ENCODE results near the gene ANKRD7. TPM values are rescaled to one million over a fixed set of nuclear protein-coding genes. Genes with fewer than 3 reads are reported as not detected.

ANKRD7 gene, protein sequence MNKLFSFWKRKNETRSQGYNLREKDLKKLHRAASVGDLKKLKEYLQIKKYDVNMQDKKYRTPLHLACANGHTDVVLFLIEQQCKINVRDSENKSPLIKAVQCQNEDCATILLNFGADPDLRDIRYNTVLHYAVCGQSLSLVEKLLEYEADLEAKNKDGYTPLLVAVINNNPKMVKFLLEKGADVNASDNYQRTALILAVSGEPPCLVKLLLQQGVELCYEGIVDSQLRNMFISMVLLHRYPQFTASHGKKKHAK
- total RNA-seq (3.1 TPM), polyA plus RNA-seq (0.10 TPM)

DNA sequence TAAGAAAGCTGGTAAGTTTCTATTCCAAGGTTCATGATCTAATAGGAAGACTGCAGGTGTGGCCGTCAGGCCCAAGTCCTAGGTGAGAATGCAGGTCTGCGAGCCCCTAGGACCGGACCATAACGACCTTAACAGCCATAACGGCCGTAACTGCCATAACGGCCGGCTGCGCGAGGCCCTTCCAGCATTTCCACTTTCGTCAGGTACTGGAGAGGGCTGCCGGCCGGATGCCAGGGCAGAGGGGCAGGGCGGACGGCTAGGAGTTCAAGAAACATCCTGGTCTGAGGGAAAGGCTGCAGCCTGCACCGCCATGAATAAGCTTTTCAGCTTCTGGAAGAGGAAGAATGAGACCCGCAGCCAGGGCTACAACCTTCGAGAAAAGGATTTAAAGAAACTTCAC lies at the start of gene ANKRD7:
Gene ANKRD7 (plus strand): TSS at position 184 of the 400 bp plus-strand sequence. CDS start 127 bp downstream, at position 311.
- no peaks in the 10 kb centered on the region for H3K4me1 ChIP-seq (ENCODE audit: insufficient read depth)
- WGBS: 91% methylated on average over 18 of the region's 18 CpGs
- no peak for DNase-seq (ENCODE audit: extremely low spot score)
- no peak within 1 kb of the TSS for H3K4me3 ChIP-seq (ENCODE audit: low read depth, low read length)
- no peak within 1 kb of the TSS for H3K27ac ChIP-seq (ENCODE audit: low read depth)
- no peaks in the 10 kb centered on the region for H3K36me3 ChIP-seq (ENCODE audit: insufficient read depth)

DNA sequence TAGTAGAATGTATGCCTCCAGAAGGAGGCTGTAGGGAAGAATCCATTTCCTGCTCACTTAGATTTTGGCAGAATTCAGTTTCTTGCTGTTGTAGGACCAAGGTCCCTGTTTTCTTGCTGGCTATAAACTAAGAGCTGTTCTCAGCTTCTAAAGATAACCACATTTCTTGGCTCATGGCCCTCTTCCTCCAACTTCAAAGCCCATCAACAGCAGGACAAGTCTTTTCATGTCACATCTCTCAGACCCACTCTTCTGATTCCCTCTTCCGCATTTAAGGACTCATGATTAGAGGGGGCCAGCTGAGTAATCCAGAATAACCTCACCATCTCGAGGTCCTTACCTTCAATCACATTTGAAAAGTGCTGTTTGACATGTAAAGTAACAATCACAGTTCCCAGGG lies 48.8 kb upstream of the ANKRD7 start:
- Histone ChIP-seq H3K36me3 (ENCODE audit: insufficient read depth) (no peaks in the 10 kb centered on the region), H3K4me3 (ENCODE audit: low read depth, low read length) (no peak overlapping the region), H3K4me1 (ENCODE audit: insufficient read depth) (no peaks in the 10 kb centered on the region), H3K27ac (ENCODE audit: low read depth) (no peak overlapping the region)
- DNase-seq (ENCODE audit: extremely low spot score): no peak
- WGBS: 59% methylated on average over 2 of the region's 2 CpGs

DNA sequence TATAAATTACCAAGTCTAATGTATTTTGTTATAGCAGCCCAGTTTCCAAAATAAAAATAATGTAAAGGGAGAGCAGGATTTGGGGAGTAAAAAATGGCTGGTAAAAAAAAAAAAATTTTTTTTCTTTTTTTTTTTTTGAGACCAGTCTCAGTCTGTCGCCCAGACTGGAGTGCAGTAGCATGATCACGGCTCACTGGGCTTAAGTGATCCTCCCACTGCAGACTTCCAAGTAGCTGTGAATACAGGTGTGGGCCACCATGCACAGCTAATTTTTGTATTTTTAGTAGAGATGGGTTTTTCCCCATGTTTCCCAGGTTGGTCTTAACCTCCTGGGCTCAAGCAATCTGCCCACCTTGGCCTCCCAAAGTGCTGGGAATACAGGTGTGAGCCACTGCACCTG lies 45.3 kb upstream of the ANKRD7 start:
- no peak overlapping the region for H3K27ac ChIP-seq (ENCODE audit: low read depth)
- H3K4me3 ChIP-seq (ENCODE audit: low read depth, low read length): no peak overlapping the region
- 97% methylated on average over 2 of the region's 2 CpGs for WGBS
- DNase-seq (ENCODE audit: extremely low spot score): no peak
- H3K36me3 ChIP-seq (ENCODE audit: insufficient read depth): no peaks in the 10 kb centered on the region
- no peaks in the 10 kb centered on the region for H3K4me1 ChIP-seq (ENCODE audit: insufficient read depth)

DNA sequence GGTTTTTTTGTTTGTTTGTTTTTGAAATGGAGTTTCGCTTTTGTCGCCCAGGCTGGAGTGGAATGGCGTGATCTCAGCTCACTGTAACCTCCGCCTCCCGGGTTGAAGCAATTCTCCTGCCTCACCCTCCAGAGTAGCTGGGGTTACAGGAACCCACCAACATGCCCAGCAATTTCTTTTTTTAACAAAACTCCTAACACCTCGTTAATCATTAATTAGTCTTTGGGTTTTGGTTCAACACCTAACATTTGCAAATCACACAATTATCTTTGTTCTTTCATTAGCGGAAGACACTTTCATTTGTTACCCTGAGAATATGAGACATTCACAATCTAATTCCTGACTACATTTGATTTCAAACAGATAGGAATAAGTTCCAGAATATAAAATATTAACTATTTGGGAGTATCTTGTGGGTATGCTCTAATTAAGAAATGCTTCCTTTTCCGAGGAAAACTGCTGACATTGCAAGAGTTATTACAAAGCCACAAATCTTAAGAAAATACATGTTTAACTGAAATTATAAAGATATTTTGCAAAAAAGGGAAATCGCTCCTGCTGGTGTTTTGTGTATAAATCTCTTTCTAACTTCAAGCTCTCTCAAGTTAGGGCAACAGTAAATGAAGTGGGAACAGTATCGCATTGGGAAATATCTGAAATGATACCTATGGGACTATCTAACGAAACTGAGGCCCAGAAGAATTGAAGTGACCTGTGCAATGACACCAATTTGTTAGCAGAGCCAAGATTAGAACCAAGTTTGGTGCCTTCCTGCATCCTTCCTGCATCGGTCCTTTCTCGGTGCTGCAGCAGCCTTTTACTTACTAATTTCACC lies 41.7 kb upstream of the ANKRD7 start:
- Histone ChIP-seq H3K4me1 (ENCODE audit: insufficient read depth) (no peaks in the 10 kb centered on the region), H3K27ac (ENCODE audit: low read depth) (no peak overlapping the region), H3K36me3 (ENCODE audit: insufficient read depth) (no peaks in the 10 kb centered on the region), H3K4me3 (ENCODE audit: low read depth, low read length) (peak overlapping the region; percentile 81)
- 65% methylated on average over 13 of the region's 13 CpGs for WGBS
- DNase-seq (ENCODE audit: extremely low spot score): peak; percentile 7

DNA sequence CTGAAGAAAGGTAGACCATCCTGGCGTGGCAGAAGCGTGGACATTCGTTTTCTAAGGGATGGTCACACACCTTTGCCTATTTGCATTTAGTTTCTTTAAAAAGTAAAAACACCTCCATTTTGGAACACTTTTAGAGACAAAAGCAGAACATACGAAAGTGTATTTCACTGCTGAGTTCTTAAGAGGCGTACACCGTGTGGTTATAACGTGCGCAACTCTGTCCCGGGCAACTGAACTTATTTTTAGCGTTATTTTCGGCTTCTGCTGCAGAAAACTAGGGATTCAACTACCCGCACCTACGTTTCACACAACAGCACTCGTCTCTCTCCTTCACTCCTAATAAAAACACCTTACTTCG lies 41.1 kb upstream of the ANKRD7 start:
- peak overlapping the region; percentile 88 for H3K27ac ChIP-seq (ENCODE audit: low read depth)
- under 1% methylated on average over 15 of the region's 15 CpGs for WGBS
- no peaks in the 10 kb centered on the region for H3K36me3 ChIP-seq (ENCODE audit: insufficient read depth)
- peak overlapping the region; percentile 81 for H3K4me3 ChIP-seq (ENCODE audit: low read depth, low read length)
- no peak for DNase-seq (ENCODE audit: extremely low spot score)
- H3K4me1 ChIP-seq (ENCODE audit: insufficient read depth): no peaks in the 10 kb centered on the region

DNA sequence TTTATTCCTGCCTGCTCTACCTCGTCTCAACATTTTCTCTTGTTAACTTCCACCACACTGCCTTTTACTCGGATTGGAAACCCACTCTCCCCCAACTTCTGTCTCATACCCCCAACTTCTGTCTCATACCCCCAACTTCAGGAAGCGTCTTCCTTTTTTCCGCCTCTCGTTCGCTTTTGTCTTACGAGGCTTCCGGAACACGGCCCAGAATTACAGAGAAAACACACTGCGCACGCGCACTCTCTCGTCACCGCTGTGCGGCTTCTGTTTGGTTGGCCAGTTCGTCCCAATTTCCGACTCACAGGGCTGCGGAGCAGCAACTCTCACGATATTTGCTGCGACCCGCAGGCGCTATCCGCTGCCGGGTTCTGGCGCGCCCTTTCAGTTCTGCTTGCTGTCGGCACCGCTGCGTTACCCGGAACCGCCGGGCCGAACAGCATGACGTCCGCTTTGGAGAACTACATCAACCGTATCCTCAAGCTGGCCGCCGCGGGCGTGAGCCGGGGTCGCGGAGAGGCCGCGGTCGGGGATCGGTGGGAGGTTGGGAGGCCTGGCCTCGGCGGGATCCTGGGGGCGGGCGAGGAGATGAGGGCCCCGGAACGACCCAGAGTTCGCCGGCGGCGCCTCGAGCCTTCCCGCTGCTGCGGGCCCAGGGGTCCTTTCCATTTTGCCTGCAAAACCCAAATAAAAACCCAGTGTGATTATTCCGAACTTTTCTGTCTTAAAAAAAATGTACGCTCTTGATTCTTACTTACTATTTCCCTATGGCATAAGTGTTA lies 40.5 kb upstream of the ANKRD7 start, which contains the start of gene LSM8:
Gene LSM8 (plus strand): TSS at position 379 of the 779 bp plus-strand sequence. CDS start 60 bp downstream, at position 439.
- Histone ChIP-seq H3K27ac (ENCODE audit: low read depth) (peak within 1 kb of the TSS; percentile 88), H3K4me3 (ENCODE audit: low read depth, low read length) (peak within 1 kb of the TSS; percentile 81)
- under 1% methylated on average over 62 of the region's 62 CpGs for WGBS

DNA sequence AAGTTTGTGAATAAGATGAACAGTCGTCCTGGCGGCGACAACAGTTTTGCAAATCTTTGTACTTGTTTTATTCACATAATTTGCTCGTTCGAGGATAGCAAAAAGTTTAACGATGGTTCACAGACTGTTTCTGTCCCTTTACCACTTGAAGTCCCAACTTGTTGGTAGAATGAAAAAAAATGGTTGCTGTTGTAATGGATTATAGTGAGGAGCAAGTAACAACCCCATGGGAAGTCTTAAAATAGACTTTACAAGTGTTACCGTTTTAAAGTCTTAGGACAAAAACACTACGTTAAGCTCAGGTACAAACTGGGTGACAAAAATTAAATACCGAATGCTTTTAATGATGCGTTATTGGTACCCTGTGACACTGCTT lies 40.0 kb upstream of the ANKRD7 start:
- no peak for DNase-seq (ENCODE audit: extremely low spot score)
- WGBS: 5% methylated on average over 10 of the region's 10 CpGs

More for the DNA sequence above, 40.5 kb upstream of the ANKRD7 start, which contains the start of gene LSM8:
- Histone ChIP-seq H3K36me3 (ENCODE audit: insufficient read depth) (peaks cover under 1% of the 10 kb centered on the region), H3K4me1 (ENCODE audit: insufficient read depth) (no peaks in the 10 kb centered on the region)
- DNase-seq (ENCODE audit: extremely low spot score): peak; percentile 97

DNA sequence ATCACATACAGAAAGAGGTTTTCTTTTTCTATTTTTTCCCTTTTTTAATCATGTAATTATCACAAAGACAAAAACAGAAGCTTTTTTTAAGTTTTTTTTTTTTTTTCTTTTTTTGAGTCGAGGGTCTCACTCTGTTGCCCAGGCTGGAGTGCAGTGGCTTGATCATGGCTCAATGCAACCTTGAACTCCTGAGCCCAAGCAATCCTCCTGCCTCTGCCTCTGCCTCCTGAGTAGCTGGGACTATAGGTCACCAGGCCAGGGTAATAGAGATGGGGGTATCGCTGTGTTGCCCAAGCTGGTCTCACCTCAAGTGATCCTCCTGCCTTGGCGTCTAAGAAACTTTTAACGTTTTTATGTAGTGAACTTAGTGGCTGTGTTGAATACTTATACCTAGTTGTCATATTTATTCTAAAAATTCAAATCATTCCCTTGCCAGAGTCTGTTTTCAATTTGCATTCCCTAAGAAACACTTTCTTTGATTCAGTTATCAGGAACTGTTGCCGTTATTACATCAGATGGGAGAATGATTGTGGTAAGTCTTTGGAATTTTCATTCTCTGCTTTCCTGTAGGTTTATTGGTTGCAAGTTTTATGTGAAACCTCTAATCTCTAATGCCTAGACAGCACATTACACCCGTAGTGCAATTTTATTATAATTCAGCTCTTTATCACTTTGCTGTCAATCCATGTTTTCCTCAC lies 39.2 kb upstream of the ANKRD7 start:
- DNase-seq (ENCODE audit: extremely low spot score): no peak
- Histone ChIP-seq H3K4me1 (ENCODE audit: insufficient read depth) (no peaks in the 10 kb centered on the region), H3K4me3 (ENCODE audit: low read depth, low read length) (no peak overlapping the region), H3K27ac (ENCODE audit: low read depth) (no peak overlapping the region), H3K36me3 (ENCODE audit: insufficient read depth) (peaks cover 2% of the 10 kb centered on the region)
- 63% methylated on average over 6 of the region's 6 CpGs for WGBS

More for the DNA sequence above, 40.0 kb upstream of the ANKRD7 start:
- H3K36me3 ChIP-seq (ENCODE audit: insufficient read depth): peaks cover 2% of the 10 kb centered on the region
- no peak overlapping the region for H3K27ac ChIP-seq (ENCODE audit: low read depth)
- peak overlapping the region; percentile 81 for H3K4me3 ChIP-seq (ENCODE audit: low read depth, low read length)
- no peaks in the 10 kb centered on the region for H3K4me1 ChIP-seq (ENCODE audit: insufficient read depth)

DNA sequence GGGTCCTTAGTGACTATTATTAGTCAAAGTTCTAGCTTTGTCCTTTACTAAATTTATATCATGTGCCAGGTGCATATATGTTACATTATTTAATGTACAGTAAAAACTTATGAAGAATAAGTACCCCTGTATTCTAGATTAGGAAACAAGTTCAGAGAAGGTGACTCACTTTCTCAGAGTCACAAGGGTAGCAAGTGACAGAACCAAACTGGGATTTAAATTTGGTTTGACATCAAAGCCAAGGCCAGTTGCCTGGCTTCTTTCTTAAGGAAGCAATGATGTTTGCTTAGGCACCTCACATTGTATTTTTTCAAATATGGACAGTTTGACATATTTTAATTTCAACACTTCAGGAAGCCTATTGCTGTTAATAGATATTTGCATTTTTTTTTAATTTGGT lies 38.0 kb upstream of the ANKRD7 start:
- no peak for DNase-seq (ENCODE audit: extremely low spot score)
- Histone ChIP-seq H3K27ac (ENCODE audit: low read depth) (no peak overlapping the region), H3K4me3 (ENCODE audit: low read depth, low read length) (no peak overlapping the region), H3K36me3 (ENCODE audit: insufficient read depth) (peaks cover 2% of the 10 kb centered on the region), H3K4me1 (ENCODE audit: insufficient read depth) (no peaks in the 10 kb centered on the region)

DNA sequence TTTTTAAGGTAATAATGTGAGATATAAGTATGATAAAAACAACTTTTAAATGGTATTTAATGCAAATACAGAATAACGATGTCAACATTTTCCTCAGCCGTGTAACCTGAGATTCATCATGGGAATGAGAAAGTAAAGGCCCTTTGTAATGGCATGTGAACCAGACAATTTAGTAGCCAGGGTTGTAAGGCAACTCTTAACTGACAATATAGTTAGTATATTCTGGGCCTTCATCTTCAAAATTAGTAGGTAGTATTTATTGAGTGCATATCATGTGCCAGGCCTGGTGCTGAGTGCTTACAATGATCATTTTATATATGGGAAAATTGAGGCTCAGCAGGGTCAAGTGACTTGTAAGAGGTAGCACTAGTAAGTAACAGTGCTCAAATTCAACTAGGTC lies 29.9 kb upstream of the ANKRD7 start:
- H3K27ac ChIP-seq (ENCODE audit: low read depth): no peak overlapping the region
- no peak for DNase-seq (ENCODE audit: extremely low spot score)
- no peak overlapping the region for H3K4me3 ChIP-seq (ENCODE audit: low read depth, low read length)
- H3K36me3 ChIP-seq (ENCODE audit: insufficient read depth): no peaks in the 10 kb centered on the region
- WGBS: 76% methylated on average over 2 of the region's 2 CpGs
- H3K4me1 ChIP-seq (ENCODE audit: insufficient read depth): no peaks in the 10 kb centered on the region

DNA sequence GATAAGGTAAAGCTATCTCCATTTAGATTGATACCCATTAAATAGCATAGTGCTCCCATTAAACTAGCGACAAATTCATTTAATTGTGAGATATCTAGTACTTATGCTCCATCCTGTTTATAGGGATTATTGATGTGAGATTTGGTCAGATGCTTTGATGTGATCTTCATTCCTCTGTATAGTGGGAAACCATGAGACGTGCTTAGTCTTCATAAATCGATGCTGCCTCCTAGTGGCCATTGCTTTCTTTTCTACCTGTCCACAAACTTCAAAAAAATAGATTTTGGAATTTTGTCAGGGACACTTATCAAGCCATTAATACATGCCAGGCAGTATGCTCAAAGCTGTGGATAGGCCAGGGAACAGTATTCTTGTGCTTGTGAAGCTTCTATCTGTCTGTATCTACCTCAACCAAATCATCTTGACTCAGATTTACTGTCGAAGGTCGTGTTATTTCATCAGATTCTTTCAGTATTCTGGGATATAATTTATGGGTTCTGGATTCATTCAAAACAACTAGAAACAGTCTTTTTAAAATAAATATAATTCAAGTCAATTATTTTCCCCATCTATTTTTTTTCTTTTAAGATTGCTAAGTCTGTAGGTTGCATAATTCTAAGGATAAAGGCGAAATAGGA lies 28.5 kb upstream of the ANKRD7 start:
- Histone ChIP-seq H3K4me1 (ENCODE audit: insufficient read depth) (no peaks in the 10 kb centered on the region), H3K4me3 (ENCODE audit: low read depth, low read length) (no peak overlapping the region), H3K36me3 (ENCODE audit: insufficient read depth) (no peaks in the 10 kb centered on the region), H3K27ac (ENCODE audit: low read depth) (no peak overlapping the region)
- no peak for DNase-seq (ENCODE audit: extremely low spot score)
- 51% methylated on average over 6 of the region's 6 CpGs for WGBS

DNA sequence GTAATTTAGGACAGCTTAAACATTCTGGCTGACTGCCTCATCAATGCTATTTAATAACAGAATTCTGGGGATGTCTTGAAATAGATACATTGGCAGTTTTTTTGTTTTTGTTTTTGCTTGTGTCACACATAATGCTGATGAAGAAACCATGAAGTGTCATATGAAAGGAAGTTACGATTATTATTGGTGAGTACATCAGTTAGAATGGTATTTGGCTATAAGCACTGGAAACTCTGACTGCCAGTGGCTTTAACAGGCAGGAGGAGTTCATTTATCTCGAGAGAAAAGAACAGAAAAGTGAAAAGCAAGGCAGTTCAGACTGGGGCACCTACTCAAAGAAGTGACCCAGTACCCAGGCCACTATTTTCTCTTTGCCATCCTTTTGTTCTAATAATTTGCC lies 22.4 kb upstream of the ANKRD7 start:
- no peaks in the 10 kb centered on the region for H3K36me3 ChIP-seq (ENCODE audit: insufficient read depth)
- no peak overlapping the region for H3K4me3 ChIP-seq (ENCODE audit: low read depth, low read length)
- 48% methylated on average over 2 of the region's 2 CpGs for WGBS
- DNase-seq (ENCODE audit: extremely low spot score): no peak
- no peaks in the 10 kb centered on the region for H3K4me1 ChIP-seq (ENCODE audit: insufficient read depth)
- H3K27ac ChIP-seq (ENCODE audit: low read depth): no peak overlapping the region
